Caco-2 (cell line): Measurements from ENCODE around the gene CD52. TPM values are rescaled to one million over a fixed set of nuclear protein-coding genes. Genes with fewer than 3 reads are reported as not detected.

ENCODE experiments used
- BruUV-seq: library from RNA; stranded (reverse); fragments of 400-500 nt; replicated peaks from 2 replicates; lab custom pipeline; 2021; lab: Mats Ljungman, UMichigan
- CTCF ChIA-PET: fragments of 300-600 bp; sonication (Branson Sonifier 250); formaldehyde crosslinking; loops from one replicate; lab custom pipeline; 2022; ENCODE audit warnings: antibody characterized with exemption; lab: Charles Lee
- POLR2A ChIA-PET: fragments of 300-600 bp; sonication (Branson Sonifier 250); formaldehyde crosslinking; loops from one replicate; lab custom pipeline; 2022; ENCODE audit warnings: antibody characterized with exemption; lab: Charles Lee
- DNase-seq, 2 experiments: peaks; one replicate each; pipeline versions ENCODE4 v3.0.0 to v3.0.0-alpha.2; 2020 to 2022
- H3K27me3 ChIP-seq: replicated peaks from 2 replicates; pipeline ENCODE4 v1.6.0; 2011; ENCODE audit warnings: low read length; ENCODE audit not compliant: control insufficient read depth, insufficient read depth
- H3K36me3 ChIP-seq: 2 replicates; pipeline ENCODE4 v1.5.1; 2011; ENCODE audit warnings: low read length; ENCODE audit not compliant: control insufficient read depth, insufficient read depth
- H3K4me1 ChIP-seq: fragments of 250-450 bp; sonication (Bioruptor Pico); 2 replicates; pipeline ENCODE4 v1.5.1; 2020; ENCODE audit warnings: mild to moderate bottlenecking
- H3K4me3 ChIP-seq: 2 replicates; pipeline ENCODE4 v1.5.1; 2011; ENCODE audit warnings: low read depth, mild to moderate bottlenecking, control low read depth, low read length
- H3K9me3 ChIP-seq: fragments of 250-450 bp; sonication (Bioruptor Pico); 2 replicates; pipeline ENCODE4 v1.5.1; 2020; ENCODE audit warnings: mild to moderate bottlenecking, moderate library complexity
- H3K27ac Mint-ChIP-seq: one replicate; pipeline ENCODE4 v1.8.0; 2022; ENCODE audit warnings: mixed read lengths; ENCODE audit not compliant: unreplicated experiment
- H3K27me3 Mint-ChIP-seq: one replicate; pipeline ENCODE4 v1.8.0; 2022; ENCODE audit warnings: mixed read lengths; ENCODE audit not compliant: insufficient read depth, unreplicated experiment
- H3K36me3 Mint-ChIP-seq: one replicate; pipeline ENCODE4 v1.8.0; 2022; ENCODE audit warnings: mild to moderate bottlenecking, mixed read lengths; ENCODE audit not compliant: insufficient read depth, unreplicated experiment
- H3K4me1 Mint-ChIP-seq: one replicate; pipeline ENCODE4 v1.8.0; 2022; ENCODE audit warnings: low read depth, mixed read lengths; ENCODE audit not compliant: unreplicated experiment
- H3K4me3 Mint-ChIP-seq: one replicate; pipeline ENCODE4 v1.8.0; 2022; ENCODE audit warnings: mild to moderate bottlenecking, moderate library complexity, mixed read lengths; ENCODE audit not compliant: unreplicated experiment
- H3K9me3 Mint-ChIP-seq: one replicate; pipeline ENCODE4 v1.8.0; 2022; ENCODE audit warnings: mixed read lengths; ENCODE audit not compliant: unreplicated experiment
- intact Hi-C: fragments of 100-400 bp; cut with micrococcal nuclease; formaldehyde crosslinking; loops from one replicate; pipeline ENCODE4 v1.10.0; 2022; ENCODE audit not compliant: unreplicated experiment
- total RNA-seq: library from RNA; stranded (reverse); gene quantifications from 2 replicates; pipeline ENCODE4 v1.2.3, GENCODE V29; 2022
- TF ChIP-seq, protein P1 (sequence below), 2 experiments: fragments of 200-600 bp in 1 of 2; IDR thresholded peaks; 1 replicate in 1 of 2; 2 replicates in 1 of 2; pipeline versions ENCODE4 v1.5.1 to v1.8.0; 2011 to 2022; ENCODE audit warnings: antibody characterized with exemption in 1 of 2, control low read depth in 1 of 2, inconsistent platforms in 1 of 2, low read depth in 1 of 2, low read length in 1 of 2, mild to moderate bottlenecking in 1 of 2, moderate library complexity in 1 of 2; ENCODE audit not compliant: insufficient read depth in 1 of 2, severe bottlenecking in 1 of 2, unreplicated experiment in 1 of 2

CD52 gene
- total RNA-seq, 1 experiment from 2014 or later = not detected

- CTCF ChIA-PET = no interaction called here
- H3K36me3 Mint-ChIP-seq = peaks cover 43% of the 10 kb centered on the region
- intact Hi-C loops = no loop called here
Measured at GRCh38 chr1:26282401-26282918, 35.3 kb upstream of the CD52 start.

DNA sequence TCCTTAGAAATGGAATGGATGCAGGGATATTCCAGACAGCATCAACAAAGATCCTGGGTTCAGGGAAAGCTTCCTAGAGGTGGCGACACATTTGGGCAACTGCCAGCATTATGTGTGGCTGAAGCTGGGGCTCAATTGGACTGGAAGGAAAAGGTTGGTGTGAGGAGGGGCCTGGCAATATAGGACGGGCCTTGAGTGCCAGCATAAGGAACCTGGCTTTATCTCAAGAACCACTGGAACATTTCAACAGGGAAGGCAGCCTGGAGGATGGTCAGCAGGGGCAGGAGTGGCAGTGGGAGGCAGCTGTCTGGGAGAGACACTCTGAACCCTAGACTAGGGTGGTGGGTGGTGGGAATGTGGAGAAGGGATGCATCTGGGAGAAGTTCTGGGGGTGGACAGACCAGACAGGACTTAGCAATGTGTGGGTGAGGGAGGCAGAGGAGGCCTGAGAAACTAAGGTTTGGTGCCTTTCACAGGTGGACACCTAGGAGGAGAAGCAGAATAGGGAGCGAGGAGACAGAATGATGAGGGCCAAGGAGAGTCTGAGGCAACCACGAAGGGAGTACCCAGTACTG is 34.4 kb upstream of the CD52 start:
- Mint-ChIP-seq H3K4me3 (peak overlapping the region; percentile 5), H3K27ac (no peak overlapping the region), H3K9me3 (no peaks in the 10 kb centered on the region), H3K36me3 (peaks cover 39% of the 10 kb centered on the region), H3K27me3 (no peaks in the 10 kb centered on the region), H3K4me1 (peaks cover 24% of the 10 kb centered on the region)
- TF ChIP-seq, protein P1, sequence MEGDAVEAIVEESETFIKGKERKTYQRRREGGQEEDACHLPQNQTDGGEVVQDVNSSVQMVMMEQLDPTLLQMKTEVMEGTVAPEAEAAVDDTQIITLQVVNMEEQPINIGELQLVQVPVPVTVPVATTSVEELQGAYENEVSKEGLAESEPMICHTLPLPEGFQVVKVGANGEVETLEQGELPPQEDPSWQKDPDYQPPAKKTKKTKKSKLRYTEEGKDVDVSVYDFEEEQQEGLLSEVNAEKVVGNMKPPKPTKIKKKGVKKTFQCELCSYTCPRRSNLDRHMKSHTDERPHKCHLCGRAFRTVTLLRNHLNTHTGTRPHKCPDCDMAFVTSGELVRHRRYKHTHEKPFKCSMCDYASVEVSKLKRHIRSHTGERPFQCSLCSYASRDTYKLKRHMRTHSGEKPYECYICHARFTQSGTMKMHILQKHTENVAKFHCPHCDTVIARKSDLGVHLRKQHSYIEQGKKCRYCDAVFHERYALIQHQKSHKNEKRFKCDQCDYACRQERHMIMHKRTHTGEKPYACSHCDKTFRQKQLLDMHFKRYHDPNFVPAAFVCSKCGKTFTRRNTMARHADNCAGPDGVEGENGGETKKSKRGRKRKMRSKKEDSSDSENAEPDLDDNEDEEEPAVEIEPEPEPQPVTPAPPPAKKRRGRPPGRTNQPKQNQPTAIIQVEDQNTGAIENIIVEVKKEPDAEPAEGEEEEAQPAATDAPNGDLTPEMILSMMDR (IDR thresholded peaks at IDR 0.05; ENCODE audit: insufficient read depth in 1 of 2, low read depth in 1 of 2, low read length in 1 of 2, severe bottlenecking in 1 of 2, unreplicated experiment in 1 of 2) = no peak
- Histone ChIP-seq H3K36me3 (no peaks in the 10 kb centered on the region; the same call in 1 of the 2 replicates), H3K27me3 (no peaks in the 10 kb centered on the region), H3K4me1 (peaks cover 23% of the 10 kb centered on the region), H3K9me3 (no peaks in the 10 kb centered on the region), H3K4me3 (no peak overlapping the region)
- no peak for DNase-seq
- no TSS peak for BruUV-seq
- CTCF ChIA-PET = interaction anchor here (2.7 kb wide), 1 partner anchor 108 kb away, joined by 15 read pairs; no protein-coding TSS in a partner anchor
- POLR2A ChIA-PET = no interaction called here
- intact Hi-C loops = no loop called here

More at GRCh38 chr1:26282401-26282918, 35.3 kb upstream of the CD52 start:
- Mint-ChIP-seq H3K27ac (no peak overlapping the region), H3K4me1 (peaks cover 24% of the 10 kb centered on the region), H3K27me3 (no peaks in the 10 kb centered on the region), H3K4me3 (no peak overlapping the region), H3K9me3 (no peaks in the 10 kb centered on the region)
- POLR2A ChIA-PET = no interaction called here
- Histone ChIP-seq H3K27me3 (no peaks in the 10 kb centered on the region), H3K36me3 (peaks cover 2% of the 10 kb centered on the region), H3K4me1 (peaks cover 32% of the 10 kb centered on the region), H3K4me3 (no peak overlapping the region), H3K9me3 (no peaks in the 10 kb centered on the region)
- DNase-seq = no peak
- BruUV-seq = no TSS peak
- TF ChIP-seq, protein P1 (IDR thresholded peaks at IDR 0.05; ENCODE audit: insufficient read depth in 1 of 2, low read depth in 1 of 2, low read length in 1 of 2, severe bottlenecking in 1 of 2, unreplicated experiment in 1 of 2) = no peak

GRCh38 chr1:26283871-26284596 is 33.7 kb upstream of the CD52 start:
- H3K4me3 ChIP-seq = no peak overlapping the region
- H3K27ac Mint-ChIP-seq = peak overlapping the region; percentile 51
- TF ChIP-seq, protein P1 (IDR thresholded peaks at IDR 0.05; ENCODE audit: insufficient read depth in 1 of 2, low read depth in 1 of 2, low read length in 1 of 2, severe bottlenecking in 1 of 2, unreplicated experiment in 1 of 2) = no peak
- H3K9me3 Mint-ChIP-seq = no peaks in the 10 kb centered on the region
- peak overlapping the region; percentile 5 for H3K4me3 Mint-ChIP-seq
- peaks cover 33% of the 10 kb centered on the region for H3K36me3 Mint-ChIP-seq
- no peaks in the 10 kb centered on the region; the same call in 1 of the 2 replicates for H3K36me3 ChIP-seq
- H3K27me3 Mint-ChIP-seq = no peaks in the 10 kb centered on the region
- ChIA-PET POLR2A (no interaction called here), CTCF (interaction anchor here (0.5 to 2.7 kb wide), 6 partner anchors 31 to 133 kb away, joined by 3 to 15 read pairs (median 6); partner anchors contain the start of gene CEP85)
- H3K9me3 ChIP-seq = no peaks in the 10 kb centered on the region
- no peaks in the 10 kb centered on the region for H3K27me3 ChIP-seq
- no TSS peak for BruUV-seq
- peaks cover 17% of the 10 kb centered on the region for H3K4me1 Mint-ChIP-seq
- intact Hi-C loops = no loop called here
- peaks cover 18% of the 10 kb centered on the region for H3K4me1 ChIP-seq
- DNase-seq = no peak
